Choroid plexus epithelial cell (primary cell): ENCODE data around the gene PGM5.

Experiments used
- DNase-seq: peaks from one replicate; pipeline ENCODE4 v3.0.0-alpha.2; 2010; ENCODE audit warnings: low read depth
- H3K4me3 ChIP-seq: 2 replicates; pipeline ENCODE4 v1.5.1; 2011; ENCODE audit warnings: low read depth, mild to moderate bottlenecking, control low read depth, low read length, moderate library complexity
- CTCF ChIP-seq: conservative IDR thresholded peaks from 2 replicates; pipeline ENCODE4 v1.5.1; 2011; ENCODE audit warnings: low read depth, mild to moderate bottlenecking, control low read depth, inconsistent platforms, low read length, moderate library complexity

PGM5 gene

DNA sequence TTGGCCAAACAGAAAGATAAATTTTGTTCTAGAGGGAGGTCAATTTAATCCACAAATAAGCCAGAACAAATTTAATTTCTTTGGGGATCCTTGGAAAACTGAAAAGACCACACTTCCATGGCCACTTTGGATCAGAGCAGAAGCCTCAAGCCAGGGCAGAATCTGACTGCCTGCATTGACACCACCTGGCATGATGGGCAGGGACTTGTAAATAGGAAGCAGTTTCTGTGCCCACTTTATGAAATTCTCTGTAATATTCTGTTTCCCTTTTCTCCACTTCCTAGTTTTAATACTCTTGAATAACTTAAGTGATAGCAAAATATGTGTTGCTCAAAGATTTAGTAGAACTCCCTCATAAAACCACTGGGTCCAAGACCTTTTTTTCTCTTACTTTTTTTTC lies 191.0 kb downstream of the PGM5 start:
- no peak for DNase-seq
- H3K4me3 ChIP-seq, result no peak overlapping the region
- TF ChIP-seq CTCF, result no peak

DNA sequence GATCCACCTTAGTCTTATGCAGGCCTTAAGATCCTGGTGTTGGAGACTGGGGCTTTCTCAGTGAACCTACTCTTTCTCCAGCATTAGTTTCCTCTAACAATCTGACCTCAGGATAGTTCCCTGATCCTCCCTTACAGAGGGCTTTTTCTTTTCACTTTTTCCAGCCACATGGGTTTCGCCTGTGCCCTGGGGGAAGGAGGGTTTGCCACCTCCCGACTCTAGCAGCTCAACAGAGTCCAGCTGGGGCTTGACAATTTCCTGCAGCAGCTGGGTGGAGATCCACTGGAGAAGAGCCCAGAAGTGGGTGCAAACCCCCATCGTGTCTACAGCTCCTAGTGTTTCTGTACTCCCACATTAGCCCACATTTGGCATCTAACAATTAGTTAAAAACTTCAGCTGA lies 191.8 kb downstream of the PGM5 start:
- no peak overlapping the region for H3K4me3 ChIP-seq
- DNase-seq, result no peak
- no peak for TF ChIP-seq CTCF

DNA sequence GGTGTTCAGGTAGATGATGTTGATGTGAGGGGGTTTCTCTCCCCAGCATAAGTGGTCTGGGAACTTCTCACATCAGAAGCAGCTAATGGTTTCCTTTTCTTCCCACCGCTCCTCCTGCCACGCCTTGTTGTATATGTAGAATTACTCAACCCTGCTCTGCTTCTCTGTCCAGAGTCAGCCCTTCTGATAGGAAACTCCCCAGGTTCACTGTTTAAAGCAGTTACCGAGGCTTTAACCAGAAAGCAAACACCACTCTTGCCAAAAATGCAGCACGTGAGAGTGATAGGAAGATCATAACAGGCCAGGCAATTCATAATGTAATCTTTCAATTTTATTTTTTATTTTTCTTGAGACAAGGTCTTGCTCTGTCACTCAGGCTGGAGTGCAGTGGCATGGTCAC lies 194.8 kb downstream of the PGM5 start:
- TF ChIP-seq CTCF, result no peak
- H3K4me3 ChIP-seq, result no peak overlapping the region
- DNase-seq, result peak; percentile 79

DNA sequence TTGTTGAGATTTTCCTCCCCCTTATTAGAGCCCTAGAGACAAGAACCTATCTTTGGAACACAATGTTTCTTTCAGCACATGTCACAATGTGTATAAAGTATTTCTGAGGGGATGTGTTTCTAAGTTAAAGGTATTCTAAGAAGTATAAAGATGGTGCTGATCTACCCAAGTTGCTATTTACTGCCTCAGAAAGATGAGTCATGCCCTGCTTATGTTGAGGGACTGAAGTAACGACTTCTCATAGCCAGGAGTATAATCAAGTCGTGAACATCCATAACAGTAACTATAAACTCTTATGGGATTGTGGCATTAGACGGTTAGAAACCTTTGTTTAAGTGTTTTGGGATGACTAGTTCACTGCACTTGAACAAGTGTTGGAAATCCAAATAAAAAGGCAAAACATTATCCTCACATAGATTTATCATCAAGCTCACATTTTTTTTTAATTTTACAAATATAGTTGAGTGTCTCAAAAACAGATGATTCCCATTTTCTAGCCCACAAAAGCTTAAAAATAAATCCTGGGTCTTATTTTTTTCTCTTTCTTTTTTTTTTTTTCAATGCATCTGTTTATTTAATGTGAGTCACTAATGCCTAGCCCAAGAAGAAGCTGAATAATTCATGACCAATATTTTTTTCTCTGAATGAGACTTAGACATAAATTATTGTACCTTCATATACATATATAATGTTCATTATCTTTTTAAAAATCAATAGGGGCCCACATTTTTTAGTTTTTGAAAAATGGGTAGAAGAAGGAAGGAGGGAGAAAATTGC lies 196.5 kb downstream of the PGM5 start:
- peak; percentile 95 for DNase-seq
- H3K4me3 ChIP-seq, result no peak overlapping the region
- TF ChIP-seq CTCF, result no peak

DNA sequence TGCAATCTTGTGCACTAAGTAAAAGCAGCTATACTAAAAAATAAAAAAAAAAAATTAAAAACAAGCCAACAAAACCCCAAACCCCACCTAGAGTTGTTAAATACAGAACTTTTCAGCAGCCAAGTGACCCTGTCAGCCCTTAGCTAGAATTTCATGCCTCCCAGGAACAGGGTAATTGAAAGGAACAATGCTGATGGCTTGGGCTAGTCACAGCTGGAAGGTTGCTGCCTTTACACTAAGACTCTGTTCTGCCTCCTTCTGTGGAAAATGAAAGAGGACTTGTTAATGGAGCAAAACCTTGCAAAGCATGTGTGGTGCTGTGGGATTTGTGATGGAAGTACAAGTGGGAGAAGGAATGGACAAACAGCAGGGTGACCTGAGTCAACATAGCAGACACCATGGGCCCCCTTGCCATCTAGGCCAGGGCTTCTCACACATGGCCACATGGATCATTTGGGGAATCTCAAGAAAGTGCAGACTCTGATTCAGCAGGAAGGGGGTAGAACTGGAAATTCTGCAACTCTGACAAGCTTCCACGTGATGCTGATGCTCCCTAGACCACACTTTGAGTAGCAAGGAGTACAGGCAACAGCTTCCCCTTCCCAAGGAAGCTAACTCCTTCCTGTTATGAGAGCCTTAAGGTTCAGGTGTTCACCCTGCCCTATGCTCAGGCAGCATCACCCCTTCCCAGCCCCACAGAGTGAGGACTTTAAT lies 199.2 kb downstream of the PGM5 start:
- no peak for TF ChIP-seq CTCF
- no peak overlapping the region for H3K4me3 ChIP-seq
- peak; percentile 18 for DNase-seq

DNA sequence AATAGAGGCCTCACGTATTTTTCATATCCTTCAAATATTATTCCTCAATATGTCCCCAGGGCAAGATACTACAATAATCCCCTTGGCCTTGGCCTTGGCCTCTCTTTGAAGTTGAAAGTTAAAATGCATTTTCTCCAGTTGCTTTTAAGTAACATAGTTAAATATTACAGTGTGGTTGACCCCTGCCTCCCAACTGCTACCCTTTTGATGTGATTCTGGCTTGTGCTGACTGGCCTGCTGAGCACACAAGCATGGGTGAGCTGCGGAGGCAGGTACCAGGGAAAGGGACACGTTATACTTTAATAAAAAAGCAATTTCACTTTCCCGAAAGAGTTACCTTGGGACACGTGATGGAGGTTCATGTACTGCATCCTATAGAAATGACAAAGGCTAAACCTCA lies 202.1 kb downstream of the PGM5 start:
- no peak for DNase-seq
- H3K4me3 ChIP-seq, result no peak overlapping the region
- no peak for TF ChIP-seq CTCF
